Glutamatergic neuron (in vitro differentiated cells): Measurements from ENCODE around the gene IDUA. TPM values are rescaled to one million over a fixed set of nuclear protein-coding genes. Genes with fewer than 3 reads are reported as not detected.

Source experiments
- DNase-seq: peaks from one replicate; pipeline ENCODE4 v3.0.0; 2022
- H3K27ac Mint-ChIP-seq: one replicate; pipeline ENCODE4 v1.8.0; 2020; ENCODE audit warnings: mild to moderate bottlenecking, mixed read lengths, inconsistent platforms; ENCODE audit not compliant: unreplicated experiment
- H3K27me3 Mint-ChIP-seq: one replicate; pipeline ENCODE4 v1.8.0; 2020; ENCODE audit warnings: mild to moderate bottlenecking, moderate library complexity, mixed read lengths, inconsistent platforms; ENCODE audit not compliant: unreplicated experiment
- H3K36me3 Mint-ChIP-seq: one replicate; pipeline ENCODE4 v1.8.0; 2020; ENCODE audit warnings: mild to moderate bottlenecking, mixed read lengths, inconsistent platforms; ENCODE audit not compliant: unreplicated experiment
- H3K4me1 Mint-ChIP-seq: one replicate; pipeline ENCODE4 v1.8.0; 2020; ENCODE audit warnings: mild to moderate bottlenecking, low read depth, mixed read lengths, inconsistent platforms; ENCODE audit not compliant: unreplicated experiment
- H3K4me3 Mint-ChIP-seq: one replicate; pipeline ENCODE4 v1.8.0; 2020; ENCODE audit warnings: mild to moderate bottlenecking, mixed read lengths, inconsistent platforms; ENCODE audit not compliant: unreplicated experiment
- H3K9me3 Mint-ChIP-seq: one replicate; pipeline ENCODE4 v1.8.0; 2020; ENCODE audit warnings: mild to moderate bottlenecking, moderate library complexity, mixed read lengths, inconsistent platforms; ENCODE audit not compliant: unreplicated experiment
- total RNA-seq: library from RNA; stranded (reverse); fragmentation: NEBNext Ultra II Directional; extraction: Animal tissue kit (Norgen Biotek cat#: 25700); gene quantifications from one replicate; pipeline ENCODE4 v1.2.1, GENCODE V29; 2021; ENCODE audit not compliant: unreplicated experiment
- TF ChIP-seq, protein P1 (sequence below): fragments of 200-600 bp; sonication (generic); IDR thresholded peaks from one replicate; pipeline ENCODE4 v1.5.0; 2021; ENCODE audit not compliant: partially characterized antibody, unreplicated experiment

IDUA gene
- total RNA-seq, 1 donor from 2014 or later = 20.3 TPM

DNA sequence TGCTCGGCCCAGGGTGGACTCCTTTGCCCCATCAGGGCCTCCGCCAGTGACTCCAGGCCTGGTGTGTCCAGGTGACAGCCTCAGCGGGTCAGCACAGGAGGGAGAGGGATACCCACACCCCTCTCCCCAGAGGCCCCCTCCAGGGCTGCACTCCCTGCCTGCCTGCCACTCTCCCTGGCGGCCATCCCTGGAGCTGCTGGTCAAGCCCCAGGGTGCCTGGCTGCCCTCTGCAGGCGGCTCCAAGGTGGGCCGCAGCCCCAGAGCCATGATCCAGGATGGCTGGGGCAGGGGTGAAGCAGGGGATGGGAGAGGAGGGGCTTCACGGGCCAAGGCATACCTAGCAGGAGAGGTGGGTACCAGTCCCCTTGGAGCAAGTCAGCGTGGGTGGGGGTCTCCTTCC, 28.3 kb downstream of the IDUA start:
- H3K4me1 Mint-ChIP-seq = no peaks in the 10 kb centered on the region

DNA sequence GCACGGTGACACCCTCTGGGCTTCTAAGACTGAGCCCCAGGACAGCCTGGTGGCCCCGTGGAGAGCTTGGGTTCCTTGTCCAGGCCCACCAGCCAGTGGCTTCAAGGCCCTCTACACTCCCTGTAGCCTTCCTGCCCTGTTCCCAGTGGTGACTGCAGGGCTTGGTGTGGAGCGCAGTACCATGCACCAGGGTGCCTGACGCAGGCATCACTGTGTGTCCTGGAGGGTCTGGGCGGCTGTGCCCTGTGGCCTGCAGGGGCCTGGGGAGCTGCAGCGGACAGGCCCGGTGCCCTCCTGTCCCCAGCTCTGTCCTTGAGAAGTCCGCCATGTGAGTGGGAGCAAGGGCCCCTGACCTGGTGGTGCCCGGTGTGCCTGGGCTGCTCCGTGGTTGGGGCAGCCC, 28.9 kb downstream of the IDUA start:
- TF ChIP-seq, protein P1, sequence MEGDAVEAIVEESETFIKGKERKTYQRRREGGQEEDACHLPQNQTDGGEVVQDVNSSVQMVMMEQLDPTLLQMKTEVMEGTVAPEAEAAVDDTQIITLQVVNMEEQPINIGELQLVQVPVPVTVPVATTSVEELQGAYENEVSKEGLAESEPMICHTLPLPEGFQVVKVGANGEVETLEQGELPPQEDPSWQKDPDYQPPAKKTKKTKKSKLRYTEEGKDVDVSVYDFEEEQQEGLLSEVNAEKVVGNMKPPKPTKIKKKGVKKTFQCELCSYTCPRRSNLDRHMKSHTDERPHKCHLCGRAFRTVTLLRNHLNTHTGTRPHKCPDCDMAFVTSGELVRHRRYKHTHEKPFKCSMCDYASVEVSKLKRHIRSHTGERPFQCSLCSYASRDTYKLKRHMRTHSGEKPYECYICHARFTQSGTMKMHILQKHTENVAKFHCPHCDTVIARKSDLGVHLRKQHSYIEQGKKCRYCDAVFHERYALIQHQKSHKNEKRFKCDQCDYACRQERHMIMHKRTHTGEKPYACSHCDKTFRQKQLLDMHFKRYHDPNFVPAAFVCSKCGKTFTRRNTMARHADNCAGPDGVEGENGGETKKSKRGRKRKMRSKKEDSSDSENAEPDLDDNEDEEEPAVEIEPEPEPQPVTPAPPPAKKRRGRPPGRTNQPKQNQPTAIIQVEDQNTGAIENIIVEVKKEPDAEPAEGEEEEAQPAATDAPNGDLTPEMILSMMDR = no peak
- no peaks in the 10 kb centered on the region for H3K36me3 Mint-ChIP-seq
- no peak overlapping the region for H3K4me3 Mint-ChIP-seq

More for the DNA sequence above, 28.3 kb downstream of the IDUA start:
- Mint-ChIP-seq H3K27me3 (peaks cover 5% of the 10 kb centered on the region), H3K27ac (no peak overlapping the region), H3K36me3 (no peaks in the 10 kb centered on the region), H3K4me3 (no peak overlapping the region), H3K9me3 (no peaks in the 10 kb centered on the region)
- TF ChIP-seq, protein P1 = no peak
- no peak for DNase-seq

DNA sequence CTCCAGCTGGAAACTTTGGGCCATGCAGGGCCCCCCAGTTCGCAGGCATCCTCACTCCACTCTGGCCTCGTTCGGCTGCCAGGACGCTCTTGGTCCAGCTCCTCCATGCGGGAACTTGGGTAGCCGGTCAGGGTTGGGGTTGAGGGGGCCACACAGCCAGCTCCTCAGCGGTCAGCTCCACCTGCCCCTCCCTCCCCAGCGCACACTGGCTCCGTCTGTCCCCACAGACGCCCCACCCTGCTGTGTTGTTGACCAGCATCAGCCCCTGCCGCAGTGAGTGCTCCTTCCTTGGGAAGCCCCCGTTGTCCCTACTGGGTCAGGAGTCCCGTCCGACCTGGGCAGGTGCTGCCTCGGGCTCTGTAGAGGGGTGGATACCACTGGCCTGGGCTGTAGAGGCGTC, 30.4 kb downstream of the IDUA start:
- Mint-ChIP-seq H3K4me1 (no peaks in the 10 kb centered on the region), H3K4me3 (no peak overlapping the region), H3K9me3 (no peaks in the 10 kb centered on the region), H3K27me3 (peaks cover 4% of the 10 kb centered on the region), H3K36me3 (no peaks in the 10 kb centered on the region), H3K27ac (no peak overlapping the region)
- TF ChIP-seq, protein P1 = no peak
- no peak for DNase-seq

More for the DNA sequence above, 28.9 kb downstream of the IDUA start:
- Mint-ChIP-seq H3K4me1 (no peaks in the 10 kb centered on the region), H3K9me3 (no peaks in the 10 kb centered on the region), H3K27me3 (peaks cover 4% of the 10 kb centered on the region), H3K27ac (no peak overlapping the region)
- DNase-seq = no peak

GRCh38 chr4:1017706-1018105, 30.9 kb downstream of the IDUA start:
- no peak for DNase-seq
- H3K4me1 Mint-ChIP-seq = no peaks in the 10 kb centered on the region
- TF ChIP-seq, protein P1 = no peak
- H3K9me3 Mint-ChIP-seq = no peaks in the 10 kb centered on the region
- H3K27me3 Mint-ChIP-seq = peaks cover 4% of the 10 kb centered on the region
- H3K27ac Mint-ChIP-seq = no peak overlapping the region
- H3K4me3 Mint-ChIP-seq = no peak overlapping the region
- H3K36me3 Mint-ChIP-seq = no peaks in the 10 kb centered on the region

- TF ChIP-seq, protein P1 = no peak
- Mint-ChIP-seq H3K4me1 (no peaks in the 10 kb centered on the region), H3K4me3 (no peak overlapping the region), H3K27me3 (peaks cover 4% of the 10 kb centered on the region), H3K9me3 (no peaks in the 10 kb centered on the region), H3K27ac (no peak overlapping the region), H3K36me3 (no peaks in the 10 kb centered on the region)
- DNase-seq = no peak
Observed at GRCh38 chr4:1018147-1019020, 31.5 kb downstream of the IDUA start.
